Left lung (tissue), 14 donors: Measurements from ENCODE around the gene NFKBIL1. TPM values are rescaled to one million over a fixed set of nuclear protein-coding genes. Genes with fewer than 3 reads are reported as not detected.
"Not testable (repeated sequence)": the region's sequence is repeated elsewhere in the genome, so short reads cannot be mapped to it uniquely, and the experiment has no call there.

Experiments
- ATAC-seq: fragments of 200-7000 bp; cut with Tn5 transposase; one replicate; pipeline ENCODE4 v1.9.1; 2020; ENCODE audit warnings: moderate library complexity
- DNase-seq, 4 donors: peaks; one replicate each; pipeline ENCODE4 v3.0.0-alpha.2; 2013 to 2020
- H3K27ac ChIP-seq, 2 donors: fragments of 200-600 bp; sonication (generic) in 1 of 2; one replicate each; pipeline versions ENCODE4 v1.5.0 to v1.8.0; 2020 to 2021
- H3K27me3 ChIP-seq, 2 donors: fragments of 200-600 bp; sonication (generic) in 1 of 2; one replicate each; pipeline versions ENCODE4 v1.5.0 to v1.8.0; 2020 to 2021
- H3K36me3 ChIP-seq, 2 donors: fragments of 200-600 bp; sonication (generic) in 1 of 2; one replicate each; pipeline versions ENCODE4 v1.5.0 to v1.8.0; 2020 to 2021
- H3K4me1 ChIP-seq, 2 donors: fragments of 200-600 bp; one replicate each; pipeline ENCODE4 v1.8.0; 2021
- H3K4me3 ChIP-seq, 2 donors: fragments of 200-600 bp; sonication (generic) in 1 of 2; one replicate each; pipeline versions ENCODE4 v1.5.0 to v1.8.0; 2020 to 2021; ENCODE audit warnings: mild to moderate bottlenecking in 1 of 2
- H3K9me3 ChIP-seq, 2 donors: fragments of 200-600 bp; sonication (generic) in 1 of 2; one replicate each; pipeline versions ENCODE4 v1.5.0 to v1.8.0; 2020 to 2021
- CTCF ChIP-seq, 2 donors: fragments of 200-600 bp; sonication (generic) in 1 of 2; IDR thresholded peaks; one replicate each; pipeline versions ENCODE4 v1.5.0 to v1.8.0; 2021; ENCODE audit warnings: antibody characterized with exemption in 2 of 2
- intact Hi-C, 2 donors: fragments of 100-400 bp; cut with DNase I; formaldehyde crosslinking; loops; one replicate each; pipeline versions ENCODE4 v1.11.2 to v1.14.2; 2022
- long read RNA-seq, 12 donors: library from polyadenylated mRNA in 2 of 12; unstranded in 2 of 12; transcript quantifications; one replicate each; pipeline ENCODE4 v2.0.0 and lab custom pipeline, GENCODE V29; 2019 to 2026
- polyA plus RNA-seq, 6 donors: library from polyadenylated mRNA; unstranded; fragments of 120-200 nt; gene quantifications; one replicate each; pipeline ENCODE4 v1.2.1, GENCODE V29; 2013; ENCODE audit not compliant: insufficient read length in 6 of 6
- total RNA-seq, 2 donors: library from RNA; stranded (reverse); fragmentation: NEBNext Ultra II Directional; extraction: Animal tissue kit (Norgen Biotek cat#: 25700); gene quantifications; one replicate each; pipeline ENCODE4 v1.2.1, GENCODE V29; 2021
- donor health status: DM: no; HTN: yes; CAD: no.
- donor health status: DM: no; HTN: no; CAD: no.

Gene NFKBIL1, protein sequence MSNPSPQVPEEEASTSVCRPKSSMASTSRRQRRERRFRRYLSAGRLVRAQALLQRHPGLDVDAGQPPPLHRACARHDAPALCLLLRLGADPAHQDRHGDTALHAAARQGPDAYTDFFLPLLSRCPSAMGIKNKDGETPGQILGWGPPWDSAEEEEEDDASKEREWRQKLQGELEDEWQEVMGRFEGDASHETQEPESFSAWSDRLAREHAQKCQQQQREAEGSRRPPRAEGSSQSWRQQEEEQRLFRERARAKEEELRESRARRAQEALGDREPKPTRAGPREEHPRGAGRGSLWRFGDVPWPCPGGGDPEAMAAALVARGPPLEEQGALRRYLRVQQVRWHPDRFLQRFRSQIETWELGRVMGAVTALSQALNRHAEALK
- total RNA-seq, result 10 to 100 TPM; 15.0 to 17.2 TPM
- 10 to 100 TPM; 18.5 to 25.4 (median 19.0) TPM for polyA plus RNA-seq
- long read RNA-seq, donor 1, transcript NFKBIL1-203 (4 exons, 1,478 nt), result major isoform, 9 of 12 reads
- long read RNA-seq, donor 1, partial matches to known transcripts, result 0 of 12 reads
- long read RNA-seq, donor 1, other reads (novel, unspliced or antisense), result 0 of 12 reads
- long read RNA-seq, donor 2, transcript NFKBIL1-203 (4 exons, 1,478 nt), result major isoform, 7 of 33 reads
- long read RNA-seq, donor 2, partial matches to known transcripts, result 8 of 33 reads
- long read RNA-seq, donor 2, other reads (novel, unspliced or antisense), result 15 of 33 reads
- long read RNA-seq, donor 3, transcript NFKBIL1-203 (4 exons, 1,478 nt), result major isoform, 7 of 14 reads
- long read RNA-seq, donor 3, transcript NFKBIL1-201 (4 exons, 1,401 nt), result minor isoform, 5 of 14 reads
- long read RNA-seq, donor 3, partial matches to known transcripts, result 0 of 14 reads
- long read RNA-seq, donor 3, other reads (novel, unspliced or antisense), result 0 of 14 reads
- long read RNA-seq, donor 4, transcript NFKBIL1-202 (4 exons, 1,411 nt), result minor isoform, 5 of 30 reads
- long read RNA-seq, donor 4, transcript NFKBIL1-201 (4 exons, 1,401 nt), result minor isoform, 7 of 30 reads
- long read RNA-seq, donor 4, transcript NFKBIL1-203 (4 exons, 1,478 nt), result major isoform, 15 of 30 reads
- long read RNA-seq, donor 4, partial matches to known transcripts, result 2 of 30 reads
- long read RNA-seq, donor 4, other reads (novel, unspliced or antisense), result 1 of 30 reads
- long read RNA-seq, donor 5, transcript NFKBIL1-203 (4 exons, 1,478 nt), result major isoform, 9 of 12 reads
- long read RNA-seq, donor 5, partial matches to known transcripts, result 0 of 12 reads
- long read RNA-seq, donor 5, other reads (novel, unspliced or antisense), result 0 of 12 reads
- long read RNA-seq, donor 6, transcript NFKBIL1-203 (4 exons, 1,478 nt), result major isoform, 9 of 13 reads
- long read RNA-seq, donor 6, partial matches to known transcripts, result 0 of 13 reads
- long read RNA-seq, donor 6, other reads (novel, unspliced or antisense), result 0 of 13 reads
- long read RNA-seq, donor 7, transcript NFKBIL1-203 (4 exons, 1,478 nt), result major isoform, 7 of 11 reads
- long read RNA-seq, donor 7, partial matches to known transcripts, result 0 of 11 reads
- long read RNA-seq, donor 7, other reads (novel, unspliced or antisense), result 0 of 11 reads
- long read RNA-seq, donor 8, transcript NFKBIL1-203 (4 exons, 1,478 nt), result major isoform, 5 of 8 reads
- long read RNA-seq, donor 8, partial matches to known transcripts, result 0 of 8 reads
- long read RNA-seq, donor 8, other reads (novel, unspliced or antisense), result 0 of 8 reads
- long read RNA-seq, donor 9, result 0 reads
- long read RNA-seq, donor 10, transcript NFKBIL1-203 (4 exons, 1,478 nt), result major isoform, 13 of 17 reads
- long read RNA-seq, donor 10, partial matches to known transcripts, result 0 of 17 reads
- long read RNA-seq, donor 10, other reads (novel, unspliced or antisense), result 2 of 17 reads
- long read RNA-seq, donor 11, transcript NFKBIL1-201 (4 exons, 1,401 nt), result major isoform, 5 of 24 reads
- long read RNA-seq, donor 11, transcript NFKBIL1-203 (4 exons, 1,478 nt), result major isoform, 5 of 24 reads
- long read RNA-seq, donor 11, partial matches to known transcripts, result 12 of 24 reads
- long read RNA-seq, donor 11, other reads (novel, unspliced or antisense), result 0 of 24 reads
- long read RNA-seq, donor 12, transcript NFKBIL1-203 (4 exons, 1,478 nt), result major isoform, 9 of 19 reads
- long read RNA-seq, donor 12, partial matches to known transcripts, result 9 of 19 reads
- long read RNA-seq, donor 12, other reads (novel, unspliced or antisense), result 0 of 19 reads

DNA sequence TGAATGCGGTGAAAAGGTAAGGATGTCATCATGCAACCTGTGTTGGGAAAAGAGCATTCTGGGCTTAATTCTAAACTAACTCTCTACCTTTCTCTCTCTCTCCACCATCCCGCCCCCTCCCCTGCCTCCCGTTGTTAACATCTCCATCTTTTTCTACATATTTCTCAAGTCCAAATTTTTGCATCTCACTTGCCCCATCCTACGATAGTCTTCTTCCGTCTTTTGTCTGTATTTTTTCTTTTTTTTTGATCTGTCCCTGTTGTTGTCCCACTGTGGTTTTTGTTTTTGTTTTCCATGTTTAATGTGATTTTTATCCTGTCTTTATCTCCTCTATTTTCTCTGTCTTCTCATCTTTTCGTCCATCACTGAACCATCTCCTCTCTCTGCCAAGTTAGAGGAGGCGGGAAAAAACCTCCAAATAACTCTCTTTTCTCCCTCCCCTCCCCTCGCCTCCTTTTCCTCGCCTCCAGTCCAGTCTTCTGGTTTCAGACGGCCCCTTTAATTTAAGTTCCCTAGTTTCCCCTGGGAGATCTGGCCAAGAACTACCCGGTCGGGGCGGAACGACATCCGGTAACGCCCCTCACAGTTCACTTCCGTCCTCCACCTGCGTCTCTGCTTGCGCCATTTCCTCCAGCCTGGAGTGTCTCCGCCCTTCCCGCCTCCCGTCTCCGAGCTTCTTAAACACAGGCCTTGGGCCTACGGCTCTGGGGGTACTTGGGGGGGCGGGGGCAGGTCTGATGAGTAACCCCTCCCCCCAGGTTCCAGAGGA, at the start of gene NFKBIL1:
TSS of gene NFKBIL1 (plus strand) at position 651 of the 769 bp plus-strand sequence. CDS start at position 738, 87 bp downstream.
- ATAC-seq, result peak; percentile 96
- peaks cover 0 to 25% of the 10 kb centered on the region in 2 donors for H3K36me3 ChIP-seq

DNA sequence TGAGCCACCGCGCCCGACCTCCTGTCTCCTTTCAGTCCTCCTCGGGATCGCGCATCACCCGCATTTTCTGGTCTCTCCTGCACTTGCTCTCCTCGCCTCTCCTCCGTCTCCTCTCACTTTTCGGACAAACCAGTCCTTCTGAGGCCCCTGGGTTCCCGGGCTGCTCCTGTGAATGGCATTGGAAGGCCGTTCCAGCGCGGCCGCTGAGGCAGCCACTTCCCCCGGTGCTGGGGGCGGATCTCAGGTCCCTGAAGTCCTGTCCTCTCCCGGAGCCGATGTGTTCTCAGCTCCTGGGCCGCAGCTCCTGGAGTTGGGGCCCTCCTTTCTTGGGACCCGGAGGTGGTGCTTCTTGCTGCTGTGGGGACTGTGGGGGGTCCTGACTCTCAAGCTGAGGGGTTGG, 48.7 kb upstream of the NFKBIL1 start:
- Histone ChIP-seq H3K27me3 (no peaks in the 10 kb centered on the region), H3K27ac (no peak overlapping the region), H3K36me3 (no peaks in the 10 kb centered on the region), H3K4me1 (peaks cover 0 to 39% of the 10 kb centered on the region in 2 donors), H3K4me3 (peak overlapping the region in 1 of 2 donors; percentile 67), H3K9me3 (no peaks in the 10 kb centered on the region)
- peak in 1 of 4 donors; percentile 86 for DNase-seq
- ATAC-seq, result peak; percentile 1
- intact Hi-C loops, result loop anchor here in 1 of 2 donors (10.0 kb wide), 1 partner anchor 96 kb away; the partner anchor contains the start of gene NCR3
- TF ChIP-seq CTCF (IDR thresholded peaks at IDR 0.05), result no peak

More for the DNA sequence above, at the start of gene NFKBIL1:
- no peaks in the 10 kb centered on the region for H3K9me3 ChIP-seq
- peak within 1 kb of the TSS; percentile 82 to 84 for H3K27ac ChIP-seq
- intact Hi-C loops, result loop anchor here (2.0 to 10.0 kb wide), 2 partner anchors 48 to 52 kb away; partner anchors contain the start of gene NCR3 (in 1 of the 2)
- H3K27me3 ChIP-seq, result no peaks in the 10 kb centered on the region
- DNase-seq, result peak; percentile 94 to 98 (median 95)
- peaks cover 13 to 54% of the 10 kb centered on the region in 2 donors for H3K4me1 ChIP-seq
- no peak for TF ChIP-seq CTCF (IDR thresholded peaks at IDR 0.05)
- H3K4me3 ChIP-seq, result peak within 1 kb of the TSS; percentile 41 to 48

- ATAC-seq, H3K27me3 ChIP-seq, H3K4me3 ChIP-seq, DNase-seq, H3K36me3 ChIP-seq, H3K27ac ChIP-seq, H3K9me3 ChIP-seq: not testable (repeated sequence)
- H3K4me1 ChIP-seq, result peaks cover 0 to 37% of the 10 kb centered on the region in 2 donors
- intact Hi-C loops, result loop anchor here in 1 of 2 donors (10.0 kb wide), 1 partner anchor 95 kb away; the partner anchor contains the start of gene NCR3
Measured at GRCh38 chr6:31499648-31500047, 47.8 kb upstream of the NFKBIL1 start.

DNA sequence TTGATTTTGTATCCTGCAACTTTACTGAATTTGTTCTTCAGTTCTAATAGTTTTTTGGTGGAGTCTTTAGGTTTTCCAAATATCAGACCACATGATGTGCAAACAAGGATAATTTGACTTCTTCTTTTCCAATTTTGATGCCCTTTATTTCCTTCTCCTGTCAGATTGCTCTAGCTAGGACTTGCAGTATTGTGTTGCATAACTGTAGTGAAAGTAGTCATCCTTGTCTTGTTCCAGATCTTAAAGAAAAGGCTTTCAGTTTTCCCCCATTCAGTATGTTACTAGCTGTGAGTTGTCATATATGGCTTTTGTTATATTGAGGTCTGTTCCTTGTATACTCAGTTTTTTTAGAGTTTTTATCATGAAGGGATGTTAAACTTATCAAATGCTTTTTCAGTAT, 44.8 kb upstream of the NFKBIL1 start:
- intact Hi-C loops, result no loop called here
- no peak for ATAC-seq
- peaks cover 0 to 12% of the 10 kb centered on the region in 2 donors for H3K4me1 ChIP-seq
- no peak for DNase-seq
- peaks cover 0 to 22% of the 10 kb centered on the region in 2 donors for H3K36me3 ChIP-seq
- H3K4me3 ChIP-seq, result no peak overlapping the region
- TF ChIP-seq CTCF (IDR thresholded peaks at IDR 0.05), result no peak
- H3K27me3 ChIP-seq, result no peaks in the 10 kb centered on the region
- no peaks in the 10 kb centered on the region for H3K9me3 ChIP-seq
- H3K27ac ChIP-seq, result no peak overlapping the region

GRCh38 chr6:31509036-31509435, 38.4 kb upstream of the NFKBIL1 start:
- H3K27ac ChIP-seq, DNase-seq, ATAC-seq, H3K4me1 ChIP-seq, H3K9me3 ChIP-seq, intact Hi-C loops, H3K27me3 ChIP-seq, H3K4me3 ChIP-seq: not testable (repeated sequence)
- peaks cover 0 to 62% of the 10 kb centered on the region in 2 donors for H3K36me3 ChIP-seq
